DMS153 treated with DMSO at 0.1 percent for 48 hours (cell line): ENCODE results near the gene PTPRN2.
"Not testable (repeated sequence)": the region's sequence is repeated elsewhere in the genome, so short reads cannot be mapped to it uniquely, and the experiment has no call there.

ENCODE experiments used
- DNase-seq: peaks from one replicate; lab custom pipeline; 2025; ENCODE audit not compliant: unreplicated experiment; lab: John Stamatoyannopoulos, UW

The PTPRN2 gene

GRCh38 chr7:157604661-157605381 is 982.8 kb downstream of the PTPRN2 start:
- no peak for DNase-seq

- DNase-seq: no peak
These were observed 983.9 kb downstream of the PTPRN2 start for GRCh38 chr7:157603716-157604115.

- DNase-seq: no peak
These were observed 984.6 kb downstream of the PTPRN2 start for GRCh38 chr7:157603005-157603404.

- DNase-seq: no peak
These were observed 985.0 kb downstream of the PTPRN2 start for GRCh38 chr7:157602581-157602980.

- DNase-seq: no peak
These were observed 985.5 kb downstream of the PTPRN2 start for GRCh38 chr7:157602156-157602555.

- DNase-seq: no peak
These were observed 986.1 kb downstream of the PTPRN2 start for GRCh38 chr7:157601530-157601929.

GRCh38 chr7:157599491-157599890 is 988.1 kb downstream of the PTPRN2 start:
- DNase-seq: no peak

- DNase-seq: no peak
These were observed 990.1 kb downstream of the PTPRN2 start for GRCh38 chr7:157597562-157597961.

GRCh38 chr7:157596881-157597280 is 990.7 kb downstream of the PTPRN2 start:
- DNase-seq: no peak

DNA sequence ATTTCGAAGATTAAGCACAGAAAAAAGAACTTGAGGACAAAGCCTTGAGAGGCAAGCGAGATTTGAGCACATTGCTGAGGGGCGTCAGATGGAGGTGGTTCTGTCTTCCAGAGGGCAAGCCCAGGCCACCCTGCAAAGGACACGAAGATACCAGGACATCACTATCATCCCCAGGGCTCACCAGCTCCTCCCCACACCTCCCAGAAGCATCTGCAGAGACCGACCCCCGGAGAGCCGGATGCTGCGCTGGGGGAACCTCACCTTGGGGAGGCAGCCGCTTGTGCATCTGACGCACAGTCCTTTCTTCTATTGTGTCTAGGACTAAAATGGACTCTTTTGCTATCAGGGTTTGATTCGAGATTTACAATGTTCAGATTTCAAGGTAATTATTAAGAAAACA is 991.2 kb downstream of the PTPRN2 start:
- no peak for DNase-seq

GRCh38 chr7:157596026-157596425 is 991.6 kb downstream of the PTPRN2 start:
- no peak for DNase-seq

DNA sequence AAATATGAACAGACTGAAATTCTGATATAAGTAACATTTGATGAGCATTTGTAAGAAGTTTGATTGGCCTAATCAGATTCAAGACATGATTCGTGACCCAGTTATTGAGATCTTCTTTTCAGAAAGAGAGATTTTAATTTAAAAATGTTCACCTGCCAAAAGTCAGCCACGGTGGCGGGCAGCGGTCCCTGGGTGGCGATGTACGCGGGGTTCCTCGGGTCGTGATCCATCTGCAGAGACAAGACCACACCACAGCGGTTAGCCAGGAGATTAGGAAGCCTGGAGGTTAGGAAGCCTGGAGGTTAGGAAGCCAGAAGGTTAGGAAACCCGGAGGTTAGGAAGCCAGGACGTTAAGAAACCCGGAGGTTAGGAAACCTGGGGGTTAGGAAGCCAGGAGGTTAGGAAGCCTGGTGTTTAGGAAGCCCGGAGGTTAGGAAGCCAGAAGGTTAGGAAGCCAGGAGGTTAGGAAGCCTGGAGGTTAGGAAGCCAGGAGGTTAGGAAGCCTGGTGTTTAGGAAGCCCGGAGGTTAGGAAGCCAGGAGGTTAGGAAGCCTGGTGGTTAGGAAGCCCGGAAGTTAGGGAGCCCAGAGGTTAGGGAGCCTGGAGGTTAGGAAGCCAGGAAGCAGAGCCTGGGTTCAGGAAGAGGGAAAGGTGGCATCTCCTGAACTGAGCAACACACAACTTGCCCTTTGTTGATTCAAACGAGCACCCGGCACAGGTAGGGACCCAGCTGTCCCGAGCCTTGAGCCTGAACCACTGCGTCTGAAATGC is 992.4 kb downstream of the PTPRN2 start:
- no peak for DNase-seq

- DNase-seq: no peak
These were observed 993.3 kb downstream of the PTPRN2 start for GRCh38 chr7:157594306-157594705.

DNA sequence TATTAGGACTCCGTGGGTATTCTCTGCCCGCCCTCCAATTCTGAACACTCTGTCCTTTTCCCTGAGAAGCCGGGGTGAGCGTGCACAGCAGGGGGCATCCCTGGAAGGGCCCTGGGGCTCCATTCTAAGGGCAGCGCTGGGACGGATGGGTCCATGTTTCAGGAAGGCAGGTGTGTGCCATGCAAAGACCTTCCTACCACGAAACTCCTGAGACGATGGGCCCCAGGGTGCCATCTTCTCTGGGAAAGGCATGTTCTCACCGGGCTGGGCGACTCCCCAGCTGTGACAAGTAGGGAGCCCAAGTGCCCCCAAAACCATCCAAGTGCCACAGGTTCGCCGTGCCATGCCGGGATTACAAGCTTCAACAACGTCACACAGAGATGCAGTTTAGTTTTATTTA is 994.1 kb downstream of the PTPRN2 start:
- DNase-seq: no peak

DNA sequence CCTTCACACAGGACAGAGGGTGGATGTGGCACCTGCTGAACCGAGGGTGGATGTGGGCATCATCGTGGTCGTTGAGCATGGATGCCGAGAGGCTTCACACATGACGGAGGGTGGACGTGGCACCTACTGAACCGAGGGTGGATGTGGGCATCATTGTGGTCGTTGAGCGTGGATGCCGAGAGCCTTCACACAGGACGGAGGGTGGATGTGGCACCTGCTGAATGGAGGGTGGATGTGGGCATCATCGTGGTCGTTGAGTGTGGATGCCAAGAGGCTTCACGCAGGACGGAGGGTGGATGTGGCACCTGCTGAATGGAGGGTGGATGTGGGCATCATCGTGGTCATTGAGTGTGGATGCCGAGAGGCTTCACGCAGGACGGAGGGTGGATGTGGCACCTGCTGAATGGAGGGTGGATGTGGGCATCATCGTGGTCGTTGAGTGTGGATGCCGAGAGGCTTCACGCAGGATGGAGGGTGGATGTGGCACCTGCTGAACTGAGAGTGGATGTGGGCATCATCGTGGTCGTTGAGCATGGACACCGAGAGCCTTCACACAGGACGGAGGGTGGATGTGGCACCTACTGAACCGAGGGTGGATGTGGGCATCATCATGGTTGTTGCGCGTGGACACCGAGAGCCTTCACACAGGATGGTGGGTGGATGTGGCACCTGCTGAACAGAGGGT is 994.8 kb downstream of the PTPRN2 start:
- DNase-seq: not testable (repeated sequence)

DNA sequence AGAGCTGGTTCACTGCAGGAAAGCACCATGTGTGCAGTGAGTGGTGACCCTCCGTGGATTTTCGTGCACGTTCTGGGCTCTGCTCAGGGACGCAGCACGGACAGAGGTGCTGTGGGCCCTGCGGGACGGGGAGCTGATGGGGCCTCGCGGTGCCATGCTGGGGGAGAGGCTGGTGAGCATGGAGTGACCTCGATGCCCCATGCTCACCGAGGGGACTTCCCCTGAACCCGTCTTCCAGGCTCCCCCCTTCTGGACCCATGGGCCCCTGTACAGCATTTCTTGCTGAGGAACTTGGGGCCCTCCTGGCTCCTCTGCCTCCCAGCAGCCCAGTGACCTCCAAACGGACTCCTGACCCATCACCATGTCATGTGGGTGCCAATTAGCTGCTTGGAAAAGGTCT is 997.1 kb downstream of the PTPRN2 start:
- no peak for DNase-seq

- DNase-seq: no peak
These were observed 997.9 kb downstream of the PTPRN2 start for GRCh38 chr7:157589680-157590079.

DNA sequence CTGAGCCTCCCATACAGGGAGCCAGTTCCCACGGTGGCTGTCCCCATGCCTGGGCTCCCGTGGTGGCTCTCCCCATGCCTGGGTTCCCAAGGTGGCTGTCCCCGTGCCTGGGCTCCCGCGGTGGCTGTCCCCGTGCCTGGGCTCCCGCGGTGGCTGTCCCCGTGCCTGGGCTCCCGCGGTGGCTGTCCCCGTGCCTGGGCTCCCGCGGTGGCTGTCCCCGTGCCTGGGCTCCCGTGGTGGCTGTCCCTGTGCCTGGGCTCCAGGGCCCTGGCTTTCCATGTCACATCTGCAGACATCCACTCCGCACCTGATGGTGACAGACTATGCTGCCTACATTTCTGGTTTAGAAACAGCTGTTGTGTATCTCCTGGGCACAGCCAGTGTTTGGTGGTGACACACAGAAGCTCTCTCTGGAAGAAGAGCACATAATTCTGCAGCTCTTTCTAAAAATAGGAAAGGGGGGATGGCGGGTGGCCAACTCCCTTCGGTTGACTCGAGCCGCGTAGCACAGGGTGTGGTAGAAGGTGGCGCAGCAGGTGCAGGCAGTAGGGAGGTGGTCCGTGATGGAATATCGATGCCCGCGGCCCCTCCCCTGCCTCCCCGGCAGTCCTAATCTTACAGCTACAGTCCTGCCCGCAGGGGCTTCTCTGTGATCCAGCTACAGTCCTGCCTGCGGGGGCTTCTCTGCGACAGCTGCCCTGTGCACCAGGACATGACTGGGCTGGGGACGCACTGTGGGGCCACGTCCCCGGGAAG is 999.6 kb downstream of the PTPRN2 start:
- DNase-seq: no peak

DNA sequence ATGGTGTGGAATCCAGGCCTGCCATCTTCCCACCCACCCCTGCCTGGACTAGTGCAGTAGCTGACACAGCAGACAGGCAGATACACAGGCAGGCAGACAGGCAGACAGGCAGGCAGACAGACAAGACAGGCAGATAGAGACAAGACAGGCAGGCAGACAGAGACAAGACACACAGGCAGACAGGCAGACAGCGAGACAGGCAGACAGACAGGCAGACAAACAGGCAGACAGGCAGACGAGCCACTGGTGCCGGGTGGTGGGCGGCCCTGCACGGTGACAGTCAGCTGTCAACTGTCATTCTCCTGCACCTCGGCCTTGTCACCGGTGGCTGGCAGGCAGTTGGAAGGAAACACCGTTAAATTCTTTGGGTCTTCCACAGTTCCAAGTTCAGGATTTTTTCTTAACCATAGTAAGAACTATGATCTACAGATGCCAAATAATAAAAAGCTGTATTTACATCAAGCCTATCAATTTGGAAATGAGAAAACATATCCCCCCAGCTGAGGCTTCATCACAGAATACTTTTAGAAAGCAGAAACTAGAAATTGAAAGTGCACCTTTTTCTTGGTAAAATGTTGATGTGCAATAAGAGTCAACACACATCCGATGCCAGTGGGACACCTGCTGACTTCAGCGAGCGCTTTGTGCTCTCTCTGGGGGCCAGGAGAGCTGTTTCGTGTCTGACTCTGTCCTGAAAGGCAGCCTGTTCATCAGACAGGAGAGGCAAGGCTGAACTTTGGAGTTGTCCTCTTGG is 1000.4 kb downstream of the PTPRN2 start:
- no peak for DNase-seq

- no peak for DNase-seq
These were observed 1001.1 kb downstream of the PTPRN2 start for GRCh38 chr7:157586426-157586955.
